Measurements from ENCODE around the gene SYNJ2.
"Not testable (repeated sequence)": the region's sequence is repeated elsewhere in the genome, so short reads cannot be mapped to it uniquely, and the experiment has no call there.

Gene SYNJ2

DNA sequence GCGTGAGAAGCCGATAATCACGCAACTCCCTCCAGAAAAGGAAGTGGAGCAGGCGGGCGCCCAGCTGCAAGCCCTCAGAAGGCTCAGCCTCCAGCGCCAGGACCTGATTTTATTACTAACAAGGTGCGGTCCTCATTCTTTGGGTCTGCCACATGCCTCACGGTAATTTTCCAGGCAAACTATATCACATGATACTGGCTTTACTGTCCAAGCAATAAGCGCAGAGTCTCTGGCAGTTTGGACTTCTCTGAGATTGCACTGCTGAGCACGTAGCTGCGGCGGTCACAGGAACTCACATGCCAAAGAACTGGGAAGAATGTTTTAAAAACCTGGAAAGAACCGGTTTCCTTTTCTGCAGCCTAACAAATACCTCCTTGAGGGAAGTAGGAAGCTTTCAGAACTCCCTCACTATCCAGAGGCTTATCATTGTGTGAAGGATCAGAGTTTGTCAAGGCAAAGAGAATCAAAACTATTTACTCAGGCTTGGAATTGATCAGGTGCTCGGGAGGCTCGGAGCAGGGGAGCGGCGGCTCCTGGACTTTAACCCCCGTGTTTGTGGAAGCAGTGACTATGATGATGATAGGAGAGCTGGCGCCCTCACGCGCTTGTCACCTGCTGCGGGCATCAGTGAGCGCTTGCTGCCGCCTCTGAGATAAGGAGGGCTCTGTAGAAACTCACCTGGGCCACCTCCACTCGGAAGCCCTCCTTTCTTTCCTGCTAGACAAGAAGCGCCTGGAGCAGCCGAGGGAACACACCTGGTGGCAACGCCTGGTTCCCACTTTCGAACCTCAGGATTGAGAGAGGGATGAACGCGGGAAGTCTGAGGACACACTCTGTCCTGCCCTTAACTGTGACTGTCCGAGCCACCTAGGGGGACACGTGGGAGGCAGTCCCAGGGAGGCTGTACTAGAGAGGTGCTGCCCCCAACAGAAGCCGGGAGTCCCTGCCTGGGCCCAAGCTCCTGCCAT, 27.2 kb upstream of the SYNJ2 start:
- no peak for DNase-seq (ENCODE audit: low read depth in 2 of 2, low spot score in 1 of 2)

GRCh38 chr6:157955675-157956074, 26.0 kb upstream of the SYNJ2 start:
- no peak for DNase-seq (ENCODE audit: low read depth in 2 of 2, low spot score in 1 of 2)

GRCh38 chr6:157956171-157956730, 25.4 kb upstream of the SYNJ2 start:
- no peak for DNase-seq (ENCODE audit: low read depth in 2 of 2, low spot score in 1 of 2)

- DNase-seq (ENCODE audit: low read depth in 2 of 2, low spot score in 1 of 2): no peak
Observed at GRCh38 chr6:157959451-157960227, 22.0 kb upstream of the SYNJ2 start.

DNA sequence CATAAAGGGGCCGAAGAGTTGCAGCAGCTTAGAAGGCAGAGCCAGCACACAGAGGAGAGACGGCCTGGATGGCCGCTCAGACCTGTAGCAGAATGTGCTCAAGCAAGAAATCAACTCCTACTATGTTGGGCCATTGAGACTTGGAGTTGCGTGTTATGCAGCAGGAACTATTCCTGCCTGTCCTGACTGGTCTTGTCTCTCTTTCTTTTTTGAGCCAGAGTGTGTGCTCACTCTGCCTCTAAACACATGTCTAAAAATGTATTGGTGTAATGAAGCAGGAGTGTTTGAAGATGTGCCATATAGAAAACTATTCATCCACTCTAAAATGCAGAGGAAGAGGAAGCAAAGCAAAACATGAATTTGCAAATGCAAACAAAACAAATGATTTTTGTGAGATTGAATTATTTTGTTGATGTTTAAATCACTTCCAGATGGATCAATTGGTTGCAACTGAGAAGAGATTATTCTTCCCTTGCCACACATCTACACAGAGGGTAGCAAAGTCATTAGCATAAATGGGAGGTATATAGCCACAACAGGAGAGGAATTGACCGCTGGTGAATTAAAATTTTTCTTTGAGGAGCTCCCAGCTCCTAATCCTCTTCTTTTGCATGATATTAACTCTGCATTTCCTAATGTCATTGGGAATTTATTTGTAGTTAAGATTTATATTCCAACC, 20.4 kb upstream of the SYNJ2 start:
- no peak for DNase-seq (ENCODE audit: low read depth in 2 of 2, low spot score in 1 of 2)

GRCh38 chr6:157961832-157962575, 19.7 kb upstream of the SYNJ2 start:
- no peak for DNase-seq (ENCODE audit: low read depth in 2 of 2, low spot score in 1 of 2)

DNA sequence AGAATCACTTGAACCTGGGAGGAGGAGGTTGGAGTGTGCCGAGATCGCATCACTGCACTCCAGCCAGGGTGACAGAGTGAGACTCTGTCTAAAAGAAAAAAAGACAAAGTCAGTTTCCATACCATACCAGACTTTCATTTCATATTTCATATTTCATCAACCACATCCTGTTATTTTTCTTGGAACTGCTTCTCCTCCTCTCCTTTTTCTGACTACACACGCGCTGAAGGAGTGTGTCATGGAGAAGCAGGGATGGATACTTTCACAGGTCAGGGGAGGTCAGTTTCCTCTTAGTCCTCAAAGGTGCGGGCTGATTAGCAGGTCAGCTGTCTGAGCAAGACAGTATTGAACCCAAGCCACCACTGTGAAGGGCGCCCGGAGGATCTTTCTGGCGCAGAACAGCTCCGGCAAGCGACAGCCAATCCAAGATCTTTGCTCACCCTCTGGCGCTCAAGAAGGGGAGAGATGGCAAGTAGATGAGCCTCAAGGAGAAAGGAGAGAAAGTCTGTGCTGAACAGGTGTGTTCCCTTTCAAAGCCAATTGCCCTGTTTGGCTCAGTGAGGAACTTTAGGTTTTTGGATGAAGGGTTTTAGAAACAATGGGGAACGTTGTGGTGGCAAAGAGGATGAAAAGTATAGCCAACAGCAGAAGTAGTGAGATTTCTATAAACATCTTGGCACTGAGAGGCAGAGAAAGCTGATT, 18.9 kb upstream of the SYNJ2 start:
- DNase-seq (ENCODE audit: low read depth in 2 of 2, low spot score in 1 of 2): no peak

DNA sequence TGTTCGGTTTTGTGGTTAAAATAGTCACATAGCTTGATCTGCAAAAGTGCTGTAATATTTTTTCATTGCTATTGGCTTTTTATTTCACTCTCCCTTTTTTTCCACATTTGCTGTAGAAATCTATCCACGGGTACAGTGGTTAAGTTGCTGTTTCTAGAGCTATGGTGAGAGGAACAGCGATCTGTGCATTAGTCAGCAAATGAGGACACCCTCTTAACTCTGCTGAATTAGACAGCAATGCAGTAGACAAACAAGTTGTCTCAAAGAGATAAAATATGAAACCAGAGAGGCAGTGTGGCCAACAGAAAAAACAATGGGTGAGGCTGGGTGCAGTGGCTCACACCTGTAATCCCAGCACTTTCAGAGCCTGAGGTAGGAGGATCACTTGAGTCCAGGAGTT, 17.6 kb upstream of the SYNJ2 start:
- no peak for DNase-seq (ENCODE audit: low read depth in 2 of 2, low spot score in 1 of 2)

DNA sequence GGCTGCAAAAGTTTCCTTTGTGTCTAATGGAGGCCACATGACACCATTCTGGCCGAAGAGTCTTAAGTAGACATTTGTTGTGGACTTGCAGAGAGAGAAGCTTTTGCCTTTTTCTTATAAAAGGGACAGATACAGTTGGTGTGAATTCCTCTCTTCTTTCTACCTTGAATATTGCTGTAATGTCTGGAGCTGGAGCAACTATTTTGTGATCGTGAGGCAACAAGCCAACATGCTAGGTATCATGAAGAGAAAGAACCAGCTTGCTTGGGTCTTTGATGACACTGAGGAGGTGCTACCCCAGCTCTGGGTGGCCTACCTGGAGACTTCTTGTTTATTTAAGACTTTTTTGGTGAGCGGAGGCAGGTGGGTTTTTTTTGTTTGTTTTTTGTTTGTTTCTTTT, 16.3 kb upstream of the SYNJ2 start:
- no peak for DNase-seq (ENCODE audit: low read depth in 2 of 2, low spot score in 1 of 2)

GRCh38 chr6:157966589-157966977, 15.1 kb upstream of the SYNJ2 start:
- DNase-seq (ENCODE audit: low read depth in 2 of 2, low spot score in 1 of 2): no peak

DNA sequence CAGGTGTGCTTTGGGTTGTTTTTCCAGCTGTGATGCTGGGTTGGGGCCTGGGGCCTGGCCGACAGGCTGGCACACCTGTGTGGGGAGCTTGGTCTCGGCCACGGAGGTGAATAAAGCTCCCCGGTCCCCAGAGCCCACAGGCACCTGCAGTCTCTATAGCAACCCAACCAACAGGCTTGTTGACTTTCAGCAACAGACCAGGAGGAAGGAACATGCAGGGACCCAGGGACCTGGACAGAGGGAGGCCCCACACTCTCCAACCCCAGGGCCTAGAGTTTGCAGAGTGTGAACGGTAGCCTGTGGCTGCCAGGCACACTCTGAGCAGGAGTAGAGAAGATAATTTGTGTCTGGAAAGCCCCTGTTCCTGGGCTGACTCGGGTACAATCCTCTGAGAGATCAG, 14.6 kb upstream of the SYNJ2 start:
- DNase-seq (ENCODE audit: low read depth in 2 of 2, low spot score in 1 of 2): no peak

DNA sequence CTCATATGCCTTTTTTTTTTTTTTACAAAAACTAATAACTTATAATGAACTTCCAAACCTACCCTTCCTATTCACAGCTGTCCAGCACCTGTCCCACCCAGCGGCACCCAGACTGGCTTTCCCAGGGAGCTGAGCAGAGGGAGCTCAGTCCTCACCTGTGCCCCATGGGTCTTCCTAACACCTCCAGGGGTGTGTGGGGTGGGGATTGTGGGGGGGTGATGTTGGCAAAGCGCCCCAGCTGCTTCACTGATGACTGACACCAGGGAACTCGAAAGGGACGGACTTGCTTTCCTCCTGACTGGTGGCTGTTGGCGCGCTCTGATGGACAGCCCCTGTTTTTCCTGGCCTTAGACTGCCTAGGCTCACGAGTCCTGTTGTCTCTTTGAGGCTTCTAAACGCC, 14.2 kb upstream of the SYNJ2 start:
- DNase-seq (ENCODE audit: low read depth in 2 of 2, low spot score in 1 of 2): no peak

DNA sequence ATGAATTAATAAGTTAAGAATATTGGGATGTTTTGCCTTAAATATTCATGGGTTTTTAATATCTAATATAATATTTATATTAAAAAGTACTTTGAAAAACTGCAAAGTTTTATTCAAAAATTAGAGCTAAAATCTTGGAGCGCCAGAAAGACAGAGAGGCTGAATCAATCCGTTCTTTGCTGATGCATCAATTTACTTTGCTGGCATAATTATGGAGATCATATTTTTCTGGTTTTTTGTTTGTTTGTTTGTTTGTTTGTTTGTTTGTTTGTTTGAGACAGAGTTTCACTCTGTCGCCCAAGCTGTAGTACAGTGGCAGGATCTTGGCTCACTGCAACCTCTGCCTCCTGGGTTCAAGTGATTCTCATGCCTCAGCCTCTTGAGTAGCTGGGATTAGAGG, 9.5 kb upstream of the SYNJ2 start:
- not testable (repeated sequence) for DNase-seq (ENCODE audit: low read depth in 2 of 2, low spot score in 1 of 2)

- DNase-seq (ENCODE audit: low read depth in 2 of 2, low spot score in 1 of 2): no peak
Observed at GRCh38 chr6:157974341-157974894, 7.2 kb upstream of the SYNJ2 start.

- no peak for DNase-seq (ENCODE audit: low read depth in 2 of 2, low spot score in 1 of 2)
Observed at GRCh38 chr6:157974967-157975366, 6.7 kb upstream of the SYNJ2 start.

DNA sequence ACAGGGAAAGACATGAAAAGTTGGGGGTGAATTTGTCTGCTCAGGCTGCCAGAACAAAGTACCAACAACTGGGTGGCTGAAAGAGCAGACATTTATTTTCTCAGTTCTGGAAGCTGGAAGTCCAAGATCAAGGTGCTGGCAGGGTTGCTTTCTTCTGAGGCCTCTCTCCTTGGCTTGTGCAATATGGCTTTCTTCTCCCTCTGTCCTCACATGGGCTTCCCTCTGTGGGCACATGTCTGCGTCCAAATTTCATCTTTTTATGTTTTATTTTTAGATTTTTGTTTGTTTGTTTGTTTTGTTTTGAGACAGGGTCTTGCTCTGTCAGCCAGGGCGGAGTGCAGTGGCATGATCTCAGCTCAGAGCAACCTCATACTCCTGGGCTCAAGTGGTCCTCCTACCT, 6.2 kb upstream of the SYNJ2 start:
- DNase-seq (ENCODE audit: low read depth in 2 of 2, low spot score in 1 of 2): no peak

GRCh38 chr6:157976345-157977175, 5.1 kb upstream of the SYNJ2 start:
- no peak for DNase-seq (ENCODE audit: low read depth in 2 of 2, low spot score in 1 of 2)

DNA sequence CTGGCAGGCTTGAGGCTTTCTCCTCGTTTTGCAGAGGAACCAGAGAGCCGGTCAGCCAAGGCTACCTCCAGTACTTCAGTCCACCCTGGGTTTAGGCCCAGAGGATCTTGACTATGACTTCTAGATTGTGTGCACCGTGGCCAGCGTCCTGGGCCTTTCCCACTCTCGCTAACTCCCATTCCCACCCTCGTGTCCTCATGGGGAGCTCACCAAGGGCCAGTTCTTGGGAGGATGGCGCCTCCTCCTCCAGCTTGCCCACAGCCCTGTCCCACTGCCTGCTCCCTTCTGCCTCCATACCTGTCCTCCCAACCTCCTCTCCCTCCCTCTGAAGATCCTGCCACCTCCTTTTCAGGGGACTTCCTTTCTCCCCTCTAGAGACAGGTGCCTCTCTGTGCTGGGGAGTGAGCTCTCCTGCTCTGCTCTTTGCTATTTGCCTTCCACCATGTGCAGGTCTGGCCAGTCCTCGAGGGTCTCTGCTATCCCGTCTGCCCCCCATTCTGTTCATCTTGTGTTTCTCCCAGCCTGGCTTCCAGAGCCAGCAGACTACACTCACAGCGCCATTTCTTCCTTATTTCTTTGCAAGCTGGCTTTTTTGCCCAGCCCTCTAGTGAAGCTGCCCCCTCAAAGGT, 4.4 kb upstream of the SYNJ2 start:
- DNase-seq (ENCODE audit: low read depth in 2 of 2, low spot score in 1 of 2): no peak

Measured in stimulated activated CD8-positive, alpha-beta memory T cell treated with anti-CD3 and anti-CD28 coated beads, Interleukin-4, amount 100 ng/mL, for 1 hour (primary cell).